Tibial nerve (tissue), 4 donors: ENCODE results near the gene PLEKHF1.

Experiments
- EP300 ChIP-seq, 2 donors: sonication (generic); formaldehyde crosslinking; IDR thresholded peaks; one replicate each; pipeline ENCODE4 v1.6.1; 2017; ENCODE audit warnings: antibody characterized with exemption in 2 of 2, mild to moderate bottlenecking in 1 of 2
- TF ChIP-seq, protein P1 (sequence below), 5 experiments: fragments of 200-600 bp in 3 of 5; fragments of 450-650 bp in 2 of 5; sonication (generic) in 3 of 5; IDR thresholded peaks; one replicate each; pipeline ENCODE4 v1.5.1; 2016 to 2019; ENCODE audit warnings: antibody characterized with exemption in 5 of 5, mild to moderate bottlenecking in 3 of 5, moderate library complexity in 2 of 5

GRCh38 chr19:29658221-29658991 is 6.9 kb upstream of the PLEKHF1 start:
- TF ChIP-seq, protein P1, sequence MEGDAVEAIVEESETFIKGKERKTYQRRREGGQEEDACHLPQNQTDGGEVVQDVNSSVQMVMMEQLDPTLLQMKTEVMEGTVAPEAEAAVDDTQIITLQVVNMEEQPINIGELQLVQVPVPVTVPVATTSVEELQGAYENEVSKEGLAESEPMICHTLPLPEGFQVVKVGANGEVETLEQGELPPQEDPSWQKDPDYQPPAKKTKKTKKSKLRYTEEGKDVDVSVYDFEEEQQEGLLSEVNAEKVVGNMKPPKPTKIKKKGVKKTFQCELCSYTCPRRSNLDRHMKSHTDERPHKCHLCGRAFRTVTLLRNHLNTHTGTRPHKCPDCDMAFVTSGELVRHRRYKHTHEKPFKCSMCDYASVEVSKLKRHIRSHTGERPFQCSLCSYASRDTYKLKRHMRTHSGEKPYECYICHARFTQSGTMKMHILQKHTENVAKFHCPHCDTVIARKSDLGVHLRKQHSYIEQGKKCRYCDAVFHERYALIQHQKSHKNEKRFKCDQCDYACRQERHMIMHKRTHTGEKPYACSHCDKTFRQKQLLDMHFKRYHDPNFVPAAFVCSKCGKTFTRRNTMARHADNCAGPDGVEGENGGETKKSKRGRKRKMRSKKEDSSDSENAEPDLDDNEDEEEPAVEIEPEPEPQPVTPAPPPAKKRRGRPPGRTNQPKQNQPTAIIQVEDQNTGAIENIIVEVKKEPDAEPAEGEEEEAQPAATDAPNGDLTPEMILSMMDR (IDR thresholded peaks at IDR 0.05) = no peak
- no peak for TF ChIP-seq EP300 (IDR thresholded peaks at IDR 0.05)
